SK-N-MC (cell line): ENCODE measurements around the gene CNGB1.
A peak's percentile ranks its signal among the peaks of the same experiment; 100 is the strongest.
"Not testable (repeated sequence)": the region's sequence is repeated elsewhere in the genome, so short reads cannot be mapped to it uniquely, and the experiment has no call there.

Experiments used
- DNase-seq: peaks from one replicate; pipeline ENCODE4 v3.0.0-alpha.2; 2011; ENCODE audit warnings: low read depth, low spot score
- H3K27ac ChIP-seq: fragments of 200-600 bp; sonication (generic); 2 replicates; pipeline ENCODE4 v1.5.1; 2016; ENCODE audit warnings: mixed run types
- H3K36me3 ChIP-seq: fragments of 200-600 bp; sonication (generic); 2 replicates; pipeline ENCODE4 v1.6.1; 2017; ENCODE audit warnings: antibody characterized with exemption, low read length, mixed read lengths; ENCODE audit not compliant: insufficient read depth
- H3K4me3 ChIP-seq: fragments of 200-600 bp; sonication (generic); 2 replicates; pipeline ENCODE4 v1.5.1; 2016
- H3K9ac ChIP-seq: fragments of 200-600 bp; sonication (generic); 2 replicates; pipeline ENCODE4 v1.8.0; 2017; ENCODE audit warnings: mixed run types, mixed read lengths; ENCODE audit not compliant: insufficient read length
- H3K9me3 ChIP-seq: fragments of 200-600 bp; sonication (generic); 2 replicates; pipeline ENCODE4 v1.6.1; 2017; ENCODE audit warnings: low read depth, mild to moderate bottlenecking, antibody characterized with exemption, low read length, moderate library complexity, mixed read lengths
- EZH2 ChIP-seq: fragments of 200-600 bp; sonication (generic); IDR thresholded peaks from one replicate; pipeline ENCODE4 v1.6.1; 2017; ENCODE audit warnings: antibody characterized with exemption
- FOXP2 ChIP-seq: optimal IDR thresholded peaks from 2 replicates; pipeline ENCODE3; 2011; ENCODE audit warnings: mild to moderate bottlenecking, moderate library complexity; ENCODE audit not compliant: insufficient read depth; ENCODE audit errors: extremely low read length, control extremely low read depth
- POLR2AphosphoS5 ChIP-seq: IDR thresholded peaks from 2 replicates; pipeline ENCODE4 v1.6.1; 2012; ENCODE audit warnings: mild to moderate bottlenecking, low read depth, low read length, borderline replicate concordance

The CNGB1 gene

DNA sequence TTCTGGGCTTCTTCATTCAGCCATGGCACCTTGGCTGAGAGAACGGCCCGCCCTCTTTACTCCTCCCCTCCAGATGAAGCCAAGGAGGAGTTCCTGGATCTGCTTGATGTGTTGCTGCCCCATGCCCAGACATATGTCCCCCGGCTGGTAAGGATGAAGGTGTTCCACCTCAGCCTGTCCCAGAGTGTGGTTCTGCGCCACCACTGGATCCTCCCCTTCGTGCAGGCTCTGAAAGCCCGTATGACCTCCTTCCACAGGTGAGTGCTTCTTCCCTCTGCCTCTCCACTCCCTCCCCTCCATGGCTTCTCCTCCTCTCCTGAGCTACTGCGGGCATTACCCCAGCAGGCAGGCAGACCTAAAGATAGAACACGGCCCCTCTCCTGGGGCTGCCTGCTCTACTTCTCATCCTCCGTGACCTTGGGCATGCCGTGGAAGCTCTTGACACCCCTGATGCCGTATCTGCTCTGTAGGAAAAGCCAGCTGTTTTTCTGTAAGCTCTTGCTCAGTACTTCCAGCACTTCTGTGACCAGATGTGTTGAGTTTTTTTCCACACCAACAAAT is 39.0 kb upstream of the CNGB1 start:
- DNase-seq: no peak
- H3K9ac ChIP-seq: no peak overlapping the region
- no peak overlapping the region for H3K4me3 ChIP-seq
- TF ChIP-seq EZH2 (no peak), FOXP2 (no peak)
- peaks cover 14% of the 10 kb centered on the region for H3K36me3 ChIP-seq
- H3K9me3 ChIP-seq: no peaks in the 10 kb centered on the region
- H3K27ac ChIP-seq: no peak overlapping the region

DNA sequence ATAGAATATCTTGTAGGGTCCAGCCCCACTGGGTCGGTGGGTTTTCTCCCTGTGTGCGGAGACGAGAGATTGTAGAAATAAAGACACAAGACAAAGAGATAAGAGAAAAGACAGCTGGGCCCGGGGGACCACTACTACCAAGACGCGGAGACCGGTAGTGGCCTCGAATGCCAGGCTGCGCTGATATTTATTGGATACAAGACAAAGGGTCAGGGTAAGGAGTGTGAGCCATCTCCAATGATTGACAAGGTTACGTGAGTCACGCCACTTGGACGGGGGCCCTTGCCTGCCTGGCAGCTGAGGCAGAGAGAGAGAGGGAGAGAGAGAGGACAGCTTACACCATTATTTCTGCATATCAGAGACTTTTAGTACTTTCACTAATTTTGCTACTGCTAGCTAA is 33.8 kb upstream of the CNGB1 start:
- not testable (repeated sequence) for H3K4me3 ChIP-seq, DNase-seq, H3K27ac ChIP-seq, H3K9me3 ChIP-seq, H3K9ac ChIP-seq
- peaks cover 14% of the 10 kb centered on the region for H3K36me3 ChIP-seq

GRCh38 chr16:58002936-58003335 is 32.0 kb upstream of the CNGB1 start:
- Histone ChIP-seq H3K9me3 (no peaks in the 10 kb centered on the region), H3K36me3 (peaks cover 14% of the 10 kb centered on the region), H3K27ac (no peak overlapping the region), H3K9ac (no peak overlapping the region), H3K4me3 (no peak overlapping the region)
- TF ChIP-seq EZH2 (no peak), FOXP2 (no peak), POLR2AphosphoS5 (no peak)
- DNase-seq: no peak

DNA sequence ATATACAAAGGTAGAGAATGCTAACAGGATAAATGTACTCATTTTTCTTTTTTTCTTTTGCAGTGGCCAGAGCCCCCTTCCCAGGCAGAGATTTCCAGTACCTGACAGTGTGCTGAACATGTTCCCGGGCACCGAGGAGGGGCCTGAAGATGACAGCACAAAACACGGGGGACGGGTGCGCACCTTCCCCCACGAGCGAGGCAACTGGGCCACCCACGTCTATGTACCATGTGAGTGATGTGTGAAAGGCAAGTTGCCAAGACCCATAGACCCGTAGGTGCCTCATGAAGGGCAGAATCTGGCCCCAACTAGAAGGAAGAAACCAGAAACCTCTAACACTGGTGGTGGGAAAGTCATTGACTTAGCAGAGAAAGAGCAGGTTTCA is 31.5 kb upstream of the CNGB1 start:
- Histone ChIP-seq H3K9me3 (no peaks in the 10 kb centered on the region), H3K27ac (no peak overlapping the region), H3K36me3 (peaks cover 14% of the 10 kb centered on the region), H3K4me3 (no peak overlapping the region), H3K9ac (no peak overlapping the region)
- TF ChIP-seq FOXP2 (no peak), POLR2AphosphoS5 (no peak), EZH2 (no peak)
- no peak for DNase-seq

GRCh38 chr16:58001781-58002415 is 31.0 kb upstream of the CNGB1 start:
- TF ChIP-seq POLR2AphosphoS5 (no peak), EZH2 (no peak), FOXP2 (no peak)
- no peak overlapping the region for H3K27ac ChIP-seq

GRCh38 chr16:58000706-58001676 is 30.1 kb upstream of the CNGB1 start, which contains the start of gene USB1:
TSS of gene USB1 (plus strand) at chr16:58001407. CDS start at chr16:58001484, 77 bp downstream.
- TF ChIP-seq EZH2: no peak
- TF ChIP-seq FOXP2: no peak
- TF ChIP-seq POLR2AphosphoS5: peak; percentile 75
- Histone ChIP-seq H3K27ac (no peak within 1 kb of the TSS), H3K9me3 (no peaks in the 10 kb centered on the region), H3K9ac (no peak within 1 kb of the TSS), H3K36me3 (peaks cover 4% of the 10 kb centered on the region; the same call in 1 of the 2 replicates), H3K4me3 (peak within 1 kb of the TSS; percentile 82)
- no peak for DNase-seq

More at GRCh38 chr16:58001781-58002415, 31.0 kb upstream of the CNGB1 start:
- Histone ChIP-seq H3K4me3 (peak overlapping the region; percentile 82), H3K9ac (no peak overlapping the region), H3K9me3 (no peaks in the 10 kb centered on the region), H3K36me3 (peaks cover 10% of the 10 kb centered on the region)
- no peak for DNase-seq

- Histone ChIP-seq H3K27ac (no peak within 1 kb of the TSS), H3K9ac (peak within 1 kb of the TSS; percentile 55), H3K36me3 (no peaks in the 10 kb centered on the region), H3K4me3 (peak within 1 kb of the TSS; percentile 82), H3K9me3 (no peaks in the 10 kb centered on the region)
- no peak for TF ChIP-seq POLR2AphosphoS5
- TF ChIP-seq FOXP2: no peak
- no peak for TF ChIP-seq EZH2
- DNase-seq: no peak
Measured at GRCh38 chr16:57999971-58000705, 29.2 kb upstream of the CNGB1 start, which contains the start of gene ZNF319. TSS of gene ZNF319 (minus strand) at chr16:58000672. CDS start at chr16:57998265, 2,407 bp downstream.
